Transverse colon (tissue), 4 donors: ENCODE data around the gene PRKCZ. TPM values are rescaled to one million over a fixed set of nuclear protein-coding genes. Genes with fewer than 3 reads are reported as not detected.
A peak's percentile ranks its signal among the peaks of the same experiment; 100 is the strongest.

Experiments
- DNase-seq: peaks from one replicate; pipeline ENCODE4 v3.0.0-alpha.2; 2019
- H3K27ac ChIP-seq, 4 donors: fragments of 200-600 bp; sonication (generic); 2 replicates each; pipeline ENCODE4 v1.5.1; 2016 to 2018; ENCODE audit warnings: inconsistent platforms in 4 of 4
- H3K27me3 ChIP-seq: fragments of 200-600 bp; sonication (generic); 2 replicates; pipeline ENCODE4 v1.5.1; 2017; ENCODE audit warnings: inconsistent platforms
- H3K36me3 ChIP-seq, 4 donors: fragments of 200-600 bp; sonication (generic); 2 replicates each; pipeline ENCODE4 v1.5.1; 2017 to 2019; ENCODE audit warnings: inconsistent platforms in 4 of 4
- H3K4me1 ChIP-seq, 4 donors: fragments of 200-600 bp; sonication (generic); 2 replicates each; pipeline ENCODE4 v1.5.1; 2017 to 2020; ENCODE audit warnings: inconsistent platforms in 4 of 4
- H3K4me3 ChIP-seq, 4 donors: fragments of 200-600 bp; sonication (generic); 1 replicate in 1 of 4; 2 replicates in 3 of 4; pipeline versions ENCODE4 v1.5.1 to v1.6.1; 2017 to 2019; ENCODE audit warnings: inconsistent platforms in 4 of 4
- H3K9me3 ChIP-seq, 2 donors: fragments of 200-600 bp; sonication (generic); 2 replicates each; pipeline ENCODE4 v1.5.1; 2017 to 2019; ENCODE audit warnings: inconsistent platforms in 2 of 2
- EP300 ChIP-seq: sonication (generic); formaldehyde crosslinking; IDR thresholded peaks from one replicate; pipeline ENCODE4 v1.6.1; 2017; ENCODE audit warnings: antibody characterized with exemption, low read depth
- POLR2A ChIP-seq: fragments of 450-650 bp; IDR thresholded peaks from one replicate; pipeline ENCODE4 v1.6.1; 2016; ENCODE audit warnings: antibody characterized with exemption, mild to moderate bottlenecking, moderate library complexity
- POLR2AphosphoS5 ChIP-seq, 3 donors: sonication (generic); formaldehyde crosslinking; IDR thresholded peaks; one replicate each; pipeline ENCODE4 v1.6.1; 2016; ENCODE audit warnings: antibody characterized with exemption in 3 of 3
- WGBS, 2 donors: methylation state at CpG; one replicate each; pipeline ENCODE4 v1.1.5; 2018; ENCODE audit warnings: low coverage in 1 of 2; 5-methylcytosine and 5-hydroxymethylcytosine counted together
- in situ Hi-C, 4 donors: fragments of 200-750 bp; cut with MboI; loops; one replicate each; pipeline versions ENCODE4 v1.15.0 to v1.15.1; 2017; ENCODE audit warnings: low sequenced_read_pairs in 3 of 4, low pct_ligation_motif_present in 1 of 4, low pct_unique_long_range_greater_than_20kb in 1 of 4
- intact Hi-C: fragments of 100-400 bp; cut with DNase I; formaldehyde crosslinking; loops from one replicate; pipeline ENCODE4 v1.15.1; 2023; ENCODE audit warnings: low total_unique reads
- total RNA-seq, 4 donors: library from RNA; depleted of rRNA; stranded (reverse); fragments of >200 nt; gene quantifications; one replicate each; pipeline ENCODE4 v1.1.0, GENCODE V29; 2016
- TF ChIP-seq, protein P1 (sequence below), 5 experiments: fragments of 200-600 bp in 3 of 5; fragments of 450-650 bp in 2 of 5; sonication (generic) in 3 of 5; IDR thresholded peaks; 1 replicate in 2 of 5; 2 replicates in 3 of 5; pipeline ENCODE4 v1.5.1; 2016 to 2017; ENCODE audit warnings: antibody characterized with exemption in 5 of 5, inconsistent platforms in 3 of 5, mild to moderate bottlenecking in 2 of 5, moderate library complexity in 1 of 5

PRKCZ gene
- total RNA-seq, 4 donors from 2014 or later: 48.6 to 96.7 (median 54.4) TPM

DNA sequence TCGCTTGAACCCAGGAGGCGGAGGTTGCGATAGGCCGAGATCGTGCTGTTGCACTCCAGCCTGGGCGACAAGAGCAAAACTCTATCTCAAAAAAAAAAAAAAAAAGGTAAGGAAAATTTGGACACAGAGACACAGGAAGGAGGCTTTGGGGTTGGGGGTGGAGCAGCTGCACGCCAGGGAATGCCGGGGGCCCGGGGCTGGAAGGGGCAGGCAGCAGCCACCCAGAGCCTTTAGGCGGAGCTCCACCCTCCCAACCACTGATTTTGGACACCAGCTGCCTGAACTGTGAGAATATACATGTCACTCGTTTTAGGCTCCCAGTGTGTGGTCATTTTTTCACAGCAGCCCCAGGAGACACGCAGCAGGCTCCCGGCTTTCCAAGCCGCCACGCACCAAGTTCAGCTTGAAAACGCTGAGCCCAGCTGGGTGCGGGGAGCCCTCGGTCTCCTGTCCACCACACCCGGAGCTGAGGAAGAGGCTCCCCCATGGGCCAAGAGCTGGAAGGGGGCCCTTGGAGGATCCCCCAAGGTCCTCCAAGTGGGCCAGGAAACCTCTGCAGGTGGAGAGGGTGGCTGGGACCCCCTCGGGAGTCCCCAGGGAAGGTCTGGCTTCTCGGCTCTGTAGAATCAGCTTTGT lies 150.2 kb downstream of the PRKCZ start:
- peaks cover 20 to 45% (median 36%) of the 10 kb centered on the region in 4 donors for H3K4me1 ChIP-seq
- in situ Hi-C loops: loop anchor here in 3 of 4 donors (10.0 to 25.0 kb wide), 2 partner anchors 112 to 174 kb away; no protein-coding TSS in a partner anchor
- intact Hi-C loops: no loop called here
- no peak for TF ChIP-seq POLR2AphosphoS5 (IDR thresholded peaks at IDR 0.05)
- TF ChIP-seq POLR2A: no peak
- TF ChIP-seq, protein P1, sequence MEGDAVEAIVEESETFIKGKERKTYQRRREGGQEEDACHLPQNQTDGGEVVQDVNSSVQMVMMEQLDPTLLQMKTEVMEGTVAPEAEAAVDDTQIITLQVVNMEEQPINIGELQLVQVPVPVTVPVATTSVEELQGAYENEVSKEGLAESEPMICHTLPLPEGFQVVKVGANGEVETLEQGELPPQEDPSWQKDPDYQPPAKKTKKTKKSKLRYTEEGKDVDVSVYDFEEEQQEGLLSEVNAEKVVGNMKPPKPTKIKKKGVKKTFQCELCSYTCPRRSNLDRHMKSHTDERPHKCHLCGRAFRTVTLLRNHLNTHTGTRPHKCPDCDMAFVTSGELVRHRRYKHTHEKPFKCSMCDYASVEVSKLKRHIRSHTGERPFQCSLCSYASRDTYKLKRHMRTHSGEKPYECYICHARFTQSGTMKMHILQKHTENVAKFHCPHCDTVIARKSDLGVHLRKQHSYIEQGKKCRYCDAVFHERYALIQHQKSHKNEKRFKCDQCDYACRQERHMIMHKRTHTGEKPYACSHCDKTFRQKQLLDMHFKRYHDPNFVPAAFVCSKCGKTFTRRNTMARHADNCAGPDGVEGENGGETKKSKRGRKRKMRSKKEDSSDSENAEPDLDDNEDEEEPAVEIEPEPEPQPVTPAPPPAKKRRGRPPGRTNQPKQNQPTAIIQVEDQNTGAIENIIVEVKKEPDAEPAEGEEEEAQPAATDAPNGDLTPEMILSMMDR (IDR thresholded peaks at IDR 0.05): no peak
- no peak for TF ChIP-seq EP300
- peak overlapping the region in 1 of 4 donors; percentile 89 for H3K27ac ChIP-seq
- no peaks in the 10 kb centered on the region for H3K27me3 ChIP-seq
- DNase-seq: no peak
- no peaks in the 10 kb centered on the region for H3K9me3 ChIP-seq
- 78% methylated on average over 21 of the region's 21 CpGs; no CpG with 5 or more reads in 1 of the 2 donors for WGBS, 2 donors
- no peak overlapping the region for H3K4me3 ChIP-seq
- no peaks in the 10 kb centered on the region for H3K36me3 ChIP-seq

DNA sequence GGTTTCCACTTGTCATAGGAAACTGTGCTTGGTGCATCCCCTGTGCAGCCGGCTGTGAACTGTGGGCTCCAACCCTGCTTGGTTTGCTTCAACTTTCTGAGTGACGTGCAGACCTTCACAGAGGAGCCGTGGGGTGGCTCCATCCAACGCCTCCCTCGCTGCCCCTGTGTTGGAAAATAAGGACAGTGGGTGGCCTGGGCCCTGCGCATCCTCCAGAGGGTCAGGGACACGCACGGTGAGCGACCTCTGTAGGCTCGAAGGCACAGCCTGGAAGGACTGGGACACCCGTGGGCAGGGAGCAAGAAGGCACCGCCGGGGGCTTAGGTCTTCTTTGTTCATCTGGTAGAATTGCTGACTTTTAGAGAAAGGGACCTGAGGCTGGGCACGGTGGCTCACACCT lies 150.9 kb downstream of the PRKCZ start:
- no peaks in the 10 kb centered on the region for H3K27me3 ChIP-seq
- DNase-seq: no peak
- H3K36me3 ChIP-seq: no peaks in the 10 kb centered on the region
- H3K27ac ChIP-seq: no peak overlapping the region
- intact Hi-C loops: no loop called here
- H3K9me3 ChIP-seq: no peaks in the 10 kb centered on the region
- TF ChIP-seq POLR2A (no peak), POLR2AphosphoS5 (IDR thresholded peaks at IDR 0.05) (no peak), EP300 (no peak)
- TF ChIP-seq, protein P1 (IDR thresholded peaks at IDR 0.05): no peak
- 86% methylated on average over 14 of the region's 14 CpGs; no CpG with 5 or more reads in 1 of the 2 donors for WGBS, 2 donors
- peaks cover 26 to 45% (median 37%) of the 10 kb centered on the region in 4 donors for H3K4me1 ChIP-seq
- H3K4me3 ChIP-seq: no peak overlapping the region
- in situ Hi-C loops: loop anchor here in 3 of 4 donors (10.0 to 25.0 kb wide), 2 partner anchors 111 to 174 kb away; no protein-coding TSS in a partner anchor

DNA sequence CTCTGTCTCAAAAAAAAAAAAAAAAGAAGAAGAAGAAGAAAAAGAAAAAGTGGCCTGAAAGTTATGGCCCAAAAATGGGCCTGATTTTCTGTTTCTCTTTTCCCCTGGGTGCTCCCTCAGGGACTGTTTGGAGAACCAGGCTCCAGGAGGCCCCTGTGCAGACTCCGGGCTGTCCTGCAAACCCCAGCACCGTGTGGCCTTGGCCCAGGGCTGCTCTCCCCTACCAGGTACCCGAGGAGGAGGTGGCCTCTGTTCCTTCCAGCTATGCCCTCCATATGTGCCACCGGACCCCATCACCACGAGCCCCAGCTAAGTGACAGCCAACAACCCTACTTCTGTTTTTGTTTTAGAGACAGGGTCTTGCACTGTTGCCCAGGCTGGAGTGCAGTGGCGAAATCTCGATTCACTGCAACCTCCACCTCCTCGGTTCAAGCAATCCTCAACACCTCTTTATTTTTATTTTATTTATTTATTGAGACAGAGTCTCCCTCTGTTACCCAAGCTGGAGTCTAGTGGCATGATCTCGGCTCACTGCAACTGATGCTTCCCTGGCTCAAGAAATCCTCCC lies 151.9 kb downstream of the PRKCZ start:
- H3K4me1 ChIP-seq: peaks cover 26 to 51% (median 40%) of the 10 kb centered on the region in 4 donors
- no peaks in the 10 kb centered on the region for H3K36me3 ChIP-seq
- H3K27ac ChIP-seq: no peak overlapping the region
- WGBS, 2 donors: 85 to 90% methylated on average over 7 to 9 of the region's 9 CpGs
- no peak for DNase-seq
- H3K27me3 ChIP-seq: no peaks in the 10 kb centered on the region
- in situ Hi-C loops (loop anchor here in 3 of 4 donors (10.0 to 25.0 kb wide), 2 partner anchors 110 to 173 kb away; no protein-coding TSS in a partner anchor), intact Hi-C loops (no loop called here)
- no peaks in the 10 kb centered on the region for H3K9me3 ChIP-seq
- TF ChIP-seq POLR2AphosphoS5 (IDR thresholded peaks at IDR 0.05) (no peak), EP300 (no peak), POLR2A (no peak)
- TF ChIP-seq, protein P1 (IDR thresholded peaks at IDR 0.05): no peak
- H3K4me3 ChIP-seq: no peak overlapping the region

DNA sequence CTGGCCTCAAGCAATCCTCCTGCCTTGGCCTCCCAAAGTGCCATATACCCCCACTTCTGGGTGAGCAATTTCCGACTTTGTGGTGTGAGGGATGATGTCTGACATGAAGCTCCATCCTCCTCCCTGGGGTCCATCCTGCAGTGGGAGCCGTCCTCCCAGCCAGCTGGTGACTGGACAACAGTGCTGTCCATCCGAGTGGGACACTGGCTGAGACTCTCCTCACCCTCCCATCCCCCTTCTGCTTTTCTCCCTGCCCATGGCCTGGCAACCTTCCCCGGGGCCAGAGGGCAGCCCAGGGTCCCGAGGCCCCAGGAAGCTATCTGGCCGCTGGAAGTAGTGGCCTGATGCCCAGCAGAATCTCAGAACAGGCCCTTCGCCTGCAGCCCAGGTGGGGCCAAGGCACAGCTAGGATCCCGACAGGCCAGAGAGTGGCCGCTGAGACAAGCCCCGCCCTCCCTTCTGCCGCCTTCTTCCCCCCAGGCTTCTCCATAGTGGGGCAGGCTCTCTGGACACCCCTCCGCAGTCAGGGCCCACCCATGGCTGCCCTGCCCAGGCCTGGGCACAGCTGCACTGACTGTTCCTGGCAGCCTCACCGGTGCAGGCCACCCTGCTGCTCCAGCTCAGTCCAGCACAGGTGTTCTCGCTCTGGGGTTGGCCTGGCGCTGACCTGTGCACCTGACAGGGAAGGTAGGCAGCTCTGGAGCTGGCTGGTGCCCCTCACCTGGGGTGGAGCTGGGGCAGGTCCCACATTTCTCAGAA lies 152.8 kb downstream of the PRKCZ start:
- H3K4me1 ChIP-seq: peaks cover 33 to 61% (median 46%) of the 10 kb centered on the region in 4 donors
- no peaks in the 10 kb centered on the region for H3K27me3 ChIP-seq
- DNase-seq: no peak
- in situ Hi-C loops: loop anchor here in 3 of 4 donors (10.0 to 25.0 kb wide), 2 partner anchors 109 to 172 kb away; no protein-coding TSS in a partner anchor
- H3K9me3 ChIP-seq: no peaks in the 10 kb centered on the region
- intact Hi-C loops: no loop called here
- peak overlapping the region in 1 of 4 donors; percentile 85 for H3K27ac ChIP-seq
- 93% methylated on average over 15 of the region's 15 CpGs; no CpG with 5 or more reads in 1 of the 2 donors for WGBS, 2 donors
- TF ChIP-seq POLR2A: no peak
- no peak for TF ChIP-seq POLR2AphosphoS5 (IDR thresholded peaks at IDR 0.05)
- H3K4me3 ChIP-seq: no peak overlapping the region
- H3K36me3 ChIP-seq: no peaks in the 10 kb centered on the region
